Anterior cingulate cortex (tissue), 58 donors: ENCODE measurements around the gene GATB.
A peak's percentile ranks its signal among the peaks of the same experiment; 100 is the strongest.
"Not testable (repeated sequence)": the region's sequence is repeated elsewhere in the genome, so short reads cannot be mapped to it uniquely, and the experiment has no call there.

ENCODE experiments used
- DNase-seq, 58 donors: peaks; one replicate each; lab custom pipeline; 2025; lab: John Stamatoyannopoulos, UW

The GATB gene

DNA sequence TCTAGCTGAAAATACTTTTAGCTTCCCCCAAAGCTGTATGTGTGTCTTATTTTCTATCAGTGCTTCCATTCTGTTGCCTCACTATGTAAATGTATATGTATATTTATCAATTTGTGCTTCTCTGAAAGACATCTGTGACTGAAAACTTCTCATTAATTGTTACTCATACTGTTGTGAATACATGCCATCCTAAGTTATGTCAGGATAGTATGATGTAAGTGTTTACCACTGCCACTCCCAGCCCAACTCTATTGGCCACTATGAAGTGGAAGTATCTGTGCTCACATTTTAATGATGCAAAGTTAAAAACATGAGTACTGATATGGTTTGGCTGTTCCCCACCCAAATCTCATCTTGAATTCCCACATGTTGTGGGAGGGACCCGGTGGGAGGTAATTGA lies 24.4 kb downstream of the GATB start:
- DNase-seq, result no peak

DNA sequence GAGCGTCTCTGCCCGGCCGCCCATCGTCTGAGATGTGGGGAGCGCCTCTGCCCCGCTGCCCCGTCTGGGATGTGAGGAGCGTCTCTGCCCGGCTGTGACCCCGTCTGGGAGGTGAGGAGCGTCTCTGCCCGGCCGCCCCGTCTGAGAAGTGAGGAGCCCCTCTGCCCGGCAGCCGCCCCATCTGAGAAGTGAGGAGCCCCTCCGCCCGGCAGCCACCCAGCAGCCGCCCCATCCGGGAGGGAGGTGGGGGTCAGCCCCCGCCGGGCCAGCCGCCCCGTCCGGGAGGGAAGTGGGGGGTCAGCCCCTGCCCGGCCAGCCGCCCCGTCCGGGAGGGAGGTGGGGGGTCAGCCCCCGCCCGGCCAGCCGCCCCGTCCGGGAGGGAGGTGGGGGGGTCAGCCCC lies 29.1 kb downstream of the GATB start:
- not testable (repeated sequence) for DNase-seq

DNA sequence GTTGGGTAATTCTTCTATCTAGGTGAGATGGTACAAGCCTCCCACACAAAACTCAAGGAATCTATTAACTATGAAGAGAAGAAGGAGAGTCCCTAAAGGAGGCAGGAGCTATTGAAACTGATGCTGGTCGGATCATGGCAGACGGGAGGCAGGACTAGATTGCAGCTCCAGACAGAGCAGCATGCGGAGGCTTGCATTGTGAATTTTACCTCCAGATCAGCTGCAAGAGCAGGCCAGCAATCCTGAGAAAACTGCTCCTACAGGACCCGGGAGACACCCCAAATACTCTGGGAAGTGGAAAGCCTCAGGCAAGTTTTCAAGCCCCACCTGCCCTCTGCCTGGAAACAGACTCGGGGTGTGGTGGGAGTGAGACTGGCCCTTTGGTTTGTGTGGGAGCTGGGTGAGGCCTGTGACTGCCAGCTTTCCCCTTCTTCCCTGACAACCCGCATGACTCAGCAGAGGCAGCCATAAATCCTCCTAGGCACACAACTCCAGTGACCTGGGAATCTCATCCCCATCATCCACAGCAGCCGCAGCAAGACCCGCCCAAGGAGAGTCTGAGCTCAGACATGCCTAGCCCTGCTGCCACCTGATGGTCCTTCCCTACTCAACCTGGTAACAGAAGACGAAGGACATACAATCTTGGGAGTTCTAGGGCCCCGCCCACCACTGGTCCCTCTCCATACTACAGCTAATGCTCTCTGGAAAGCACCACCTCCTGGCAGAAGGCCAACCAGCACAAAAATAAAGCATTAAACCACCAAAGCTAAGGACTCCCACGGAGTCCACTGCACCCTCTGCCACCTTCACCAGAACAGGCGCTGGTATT lies 30.9 kb downstream of the GATB start:
- no peak for DNase-seq

DNA sequence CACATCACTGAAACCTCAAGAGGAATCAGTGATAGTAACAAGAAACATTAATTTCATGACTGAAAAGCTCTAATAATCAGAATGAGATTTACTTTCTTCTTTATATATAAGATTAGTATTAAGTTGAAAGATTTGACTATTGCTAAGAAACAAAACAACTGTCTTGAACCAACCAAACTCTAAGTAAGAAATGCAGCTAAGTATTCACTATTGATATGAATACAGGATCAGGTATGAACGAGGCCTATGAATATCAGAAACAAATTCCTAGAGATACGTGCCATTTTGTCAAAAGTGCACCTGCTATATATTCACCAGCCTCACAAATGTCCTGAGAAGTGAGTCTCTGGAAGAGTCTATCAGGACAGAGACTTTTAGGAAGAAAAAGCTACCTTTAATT lies 32.1 kb downstream of the GATB start:
- no peak for DNase-seq

DNA sequence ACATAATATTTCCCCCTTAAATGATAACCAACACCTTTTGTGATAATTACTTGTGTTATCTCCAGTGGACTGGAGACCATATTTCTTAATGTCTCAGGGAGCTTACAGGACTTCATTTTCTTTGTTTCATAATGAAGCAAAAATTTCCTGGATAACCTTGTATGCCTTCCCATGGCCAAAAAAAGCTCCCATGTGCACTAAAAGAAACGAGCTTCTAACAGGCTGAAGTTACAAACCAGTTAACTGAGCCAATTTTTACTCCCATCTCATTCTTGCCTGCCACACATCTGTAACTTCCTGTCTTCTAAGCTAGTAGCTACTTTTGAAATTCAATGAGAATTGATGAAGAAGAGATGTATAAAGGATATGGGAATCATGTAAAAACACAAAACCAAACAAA lies 32.8 kb downstream of the GATB start:
- DNase-seq, result no peak

DNA sequence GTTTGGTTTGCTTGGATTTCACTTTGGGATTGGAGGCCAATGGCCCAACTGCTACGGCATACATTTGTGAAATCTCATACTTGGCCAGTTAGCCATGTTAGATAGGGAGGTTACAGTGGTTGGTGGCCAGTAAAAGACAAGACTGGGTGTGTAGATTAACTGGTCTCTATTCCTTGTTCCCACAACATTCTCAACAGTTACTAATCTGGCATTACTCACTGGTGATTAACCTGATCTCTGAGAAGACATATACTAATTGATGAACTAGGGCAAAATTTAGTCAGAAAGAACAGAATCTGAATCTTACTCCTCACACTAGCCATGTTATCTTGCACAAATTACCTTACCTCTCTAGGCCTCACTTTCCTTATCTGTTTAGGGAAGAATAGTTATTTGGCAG lies 33.4 kb downstream of the GATB start:
- no peak for DNase-seq

DNA sequence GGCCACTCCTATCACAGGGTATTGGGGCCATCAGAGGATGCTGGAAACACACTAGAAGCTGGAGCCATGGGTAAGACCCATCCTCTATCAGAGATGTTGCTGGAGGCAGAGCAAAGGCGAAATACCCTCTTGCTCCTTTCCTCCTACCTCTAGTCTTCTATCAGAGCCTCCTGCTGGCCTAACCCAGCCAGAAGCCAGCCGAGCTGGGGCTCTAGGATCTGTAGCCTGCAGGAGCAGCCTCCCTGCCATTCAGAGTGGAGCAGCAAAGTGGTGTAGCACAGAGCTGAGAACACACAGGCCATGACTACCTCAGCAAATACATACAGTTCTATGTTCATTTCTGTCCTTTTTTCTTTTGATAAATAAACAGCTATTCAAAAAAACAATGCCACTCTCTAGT lies 35.7 kb downstream of the GATB start:
- DNase-seq, result no peak

DNA sequence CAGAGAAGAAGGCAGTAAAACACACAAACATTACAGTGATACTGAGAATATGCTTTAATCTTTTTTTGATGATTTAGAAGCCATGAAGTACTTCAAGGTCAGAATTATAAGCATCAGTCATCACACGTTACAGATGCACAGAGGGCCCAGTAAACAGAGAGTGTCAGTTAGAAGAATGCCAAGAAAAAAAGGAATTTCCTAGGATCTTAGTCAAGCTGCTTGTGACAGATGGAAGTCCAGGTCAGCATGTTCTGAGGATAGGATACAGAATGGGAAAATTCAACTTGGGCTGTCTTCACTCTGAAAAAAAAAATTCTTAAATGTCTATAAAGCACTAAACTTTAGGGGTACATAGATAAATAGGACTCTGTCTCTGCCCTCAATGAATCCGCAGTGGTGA lies 38.9 kb downstream of the GATB start:
- DNase-seq, result no peak

DNA sequence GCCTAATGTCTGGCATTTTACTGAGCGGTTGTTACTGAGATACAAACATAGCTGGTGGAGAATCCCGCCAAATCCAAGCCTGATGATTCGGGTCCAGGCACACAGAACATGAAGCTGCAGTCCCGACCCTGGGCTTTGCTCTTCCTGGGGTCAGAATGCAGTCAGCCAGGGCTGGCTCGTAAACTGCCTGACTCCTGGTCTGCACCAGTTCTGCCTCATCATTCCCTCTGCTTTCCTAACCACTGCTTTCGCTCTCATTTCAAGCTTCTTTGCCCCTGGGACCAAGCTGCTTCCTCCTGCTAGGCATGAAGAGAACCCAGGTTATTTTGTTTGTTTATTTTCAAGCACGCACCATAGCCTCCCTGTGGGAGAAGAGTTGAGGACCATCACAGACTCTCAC lies 39.3 kb downstream of the GATB start:
- no peak for DNase-seq

DNA sequence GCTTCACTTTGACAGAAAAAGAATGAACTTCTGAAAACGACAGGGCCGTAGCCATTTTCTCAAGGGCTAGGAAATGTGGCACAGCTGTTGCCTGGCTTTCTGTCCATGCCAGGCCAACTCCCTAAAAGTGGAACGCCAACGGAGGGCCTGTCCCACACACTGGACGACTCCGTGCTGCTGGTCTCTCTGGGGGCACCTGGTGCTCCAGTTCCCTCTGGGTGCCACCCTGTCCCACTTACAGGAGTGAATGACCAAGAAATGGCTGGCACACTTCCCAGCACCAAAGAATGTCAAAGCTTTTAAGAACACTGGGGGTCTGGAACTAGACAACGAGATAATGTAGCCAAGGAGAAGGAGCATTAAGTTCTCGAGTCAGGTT lies 40.9 kb downstream of the GATB start:
- no peak for DNase-seq

DNA sequence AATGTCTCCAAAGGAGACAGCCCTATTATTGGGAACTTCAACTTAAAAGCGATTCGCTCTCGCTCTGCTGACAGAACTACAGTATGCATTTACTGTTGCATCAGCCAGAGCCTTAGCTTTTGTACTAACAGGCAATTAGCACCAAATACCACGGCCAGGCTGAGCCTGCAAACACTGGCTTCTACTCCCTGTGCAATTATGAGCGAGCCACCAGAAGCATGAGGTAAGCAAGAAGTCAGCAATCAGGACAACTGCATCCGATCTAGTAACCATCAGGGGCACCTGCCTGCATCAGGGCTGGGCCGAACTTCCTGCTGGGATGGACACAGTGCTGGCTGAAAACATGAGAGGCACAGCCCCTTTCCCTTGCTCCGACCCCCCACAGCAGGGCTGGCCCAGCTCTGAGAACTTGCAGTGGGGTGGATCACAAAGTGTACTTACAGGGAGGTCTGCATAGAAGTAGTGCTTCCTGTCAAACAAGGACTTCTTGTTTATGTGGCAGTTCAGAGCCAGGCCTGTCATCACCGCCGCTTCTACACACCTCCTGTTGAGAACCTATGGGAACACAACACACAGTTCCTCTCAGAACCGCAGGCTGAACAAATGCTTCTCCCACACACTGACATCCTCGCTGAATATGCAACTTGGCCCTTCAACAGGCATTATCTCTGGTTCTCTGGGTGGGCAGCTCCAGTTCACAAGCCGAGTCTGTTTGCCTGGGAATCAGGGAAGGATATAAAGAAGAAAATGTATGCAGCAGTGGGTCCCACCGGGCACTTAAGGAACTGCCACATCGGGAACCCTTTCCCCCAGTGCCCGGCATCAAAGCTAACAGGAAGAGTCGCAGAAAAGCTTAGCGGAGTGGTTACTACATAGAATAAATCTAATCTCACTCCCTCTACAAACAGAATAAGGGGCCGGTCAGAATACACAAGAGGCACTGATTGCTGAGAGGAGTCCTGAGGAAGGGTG lies 41.5 kb downstream of the GATB start:
- DNase-seq, result peak in 24 of 58 donors; percentile 6 to 56 (median 28)

DNA sequence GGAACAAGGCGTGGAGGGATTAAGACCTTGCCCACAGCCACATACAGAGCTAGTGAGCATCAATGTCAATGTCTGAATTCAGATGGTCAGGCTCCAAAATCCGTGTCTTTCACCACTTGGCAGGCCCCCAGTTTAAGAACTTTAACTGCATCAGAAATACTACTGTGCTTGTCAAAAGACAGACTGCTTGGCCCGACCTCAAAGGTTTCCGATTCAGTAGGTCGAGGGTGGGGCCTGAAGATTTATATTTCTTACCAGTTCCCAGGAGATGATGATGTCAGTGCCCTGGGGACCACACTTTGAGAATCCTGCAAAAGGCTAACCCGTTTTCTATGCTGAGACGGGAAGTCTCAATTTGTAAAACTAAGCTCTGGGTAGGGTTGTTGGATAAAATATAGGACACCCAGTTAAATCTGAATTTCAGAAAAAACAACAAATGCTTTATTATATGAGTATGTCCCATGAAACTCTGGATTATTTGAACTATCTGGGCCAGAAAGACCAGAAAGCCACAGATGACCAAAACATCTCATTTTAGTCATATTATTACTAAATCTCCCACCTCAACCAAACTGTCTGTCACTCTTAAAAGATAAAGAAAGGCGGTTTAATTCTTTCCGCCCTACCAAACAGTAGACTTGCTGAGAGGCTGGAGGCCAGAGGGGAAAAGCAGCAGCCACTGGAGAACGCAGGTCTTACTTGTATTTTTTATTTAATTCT lies 42.7 kb downstream of the GATB start:
- DNase-seq, result no peak

DNA sequence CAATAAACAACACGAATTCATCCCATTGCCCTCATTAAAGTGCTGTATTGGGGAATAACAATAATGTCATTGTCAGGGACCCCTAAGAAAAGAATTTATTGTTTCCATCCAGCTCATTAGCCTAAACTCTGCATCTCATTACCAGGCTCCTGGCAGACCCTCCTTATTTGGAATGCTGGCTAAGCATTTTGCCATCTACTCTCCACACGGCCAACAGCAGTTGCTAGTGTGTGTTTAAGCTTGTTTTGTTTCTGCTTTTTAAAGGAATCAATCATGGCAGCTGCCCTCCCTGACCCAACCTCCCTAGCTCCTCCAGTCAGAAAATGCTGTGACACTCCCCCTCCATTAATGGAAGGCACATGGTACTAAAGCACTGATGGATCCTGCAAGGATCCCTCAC lies 43.5 kb downstream of the GATB start:
- DNase-seq, result peak in 38 of 58 donors; percentile 11 to 80 (median 49)

DNA sequence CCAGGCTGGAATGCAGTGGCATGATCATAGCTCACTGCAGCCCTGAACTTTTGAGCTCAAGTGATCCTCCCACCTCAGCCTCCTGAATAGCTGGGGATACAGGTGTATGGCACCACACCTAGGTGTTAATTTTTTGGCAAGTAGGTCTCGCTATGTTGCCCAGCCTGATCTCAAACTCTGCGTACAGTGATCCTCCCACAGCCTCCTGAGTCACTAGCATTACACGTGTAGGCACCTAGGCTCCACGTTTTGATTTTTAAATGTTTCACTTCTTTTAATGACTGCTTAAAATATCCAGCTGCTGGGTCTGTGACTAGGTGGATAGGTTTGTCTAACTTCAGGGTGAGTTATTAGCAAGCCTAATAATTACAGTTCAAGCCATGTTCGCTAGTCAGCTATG lies 44.5 kb downstream of the GATB start:
- no peak for DNase-seq

DNA sequence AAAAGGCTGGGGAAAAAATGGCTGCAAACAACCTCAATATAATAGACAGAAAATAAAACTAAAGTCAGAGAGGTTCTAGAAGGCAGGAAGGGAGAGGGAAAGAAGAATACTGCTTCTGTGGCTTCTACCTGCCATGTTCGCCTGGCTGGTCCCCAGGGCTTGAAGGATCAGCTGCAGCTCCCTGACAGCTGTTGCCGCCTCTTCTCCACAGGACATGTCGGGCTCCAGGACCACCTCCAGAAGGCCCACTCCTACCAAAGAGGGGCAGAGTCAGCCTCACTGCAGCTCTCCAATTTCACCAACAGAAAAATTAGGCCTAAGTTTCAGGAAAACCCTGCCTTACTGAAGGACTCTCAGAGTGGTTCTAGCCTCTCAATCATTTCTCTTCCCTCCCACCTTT lies 44.9 kb downstream of the GATB start:
- DNase-seq, result peak in 2 of 58 donors; percentile 10 to 23

DNA sequence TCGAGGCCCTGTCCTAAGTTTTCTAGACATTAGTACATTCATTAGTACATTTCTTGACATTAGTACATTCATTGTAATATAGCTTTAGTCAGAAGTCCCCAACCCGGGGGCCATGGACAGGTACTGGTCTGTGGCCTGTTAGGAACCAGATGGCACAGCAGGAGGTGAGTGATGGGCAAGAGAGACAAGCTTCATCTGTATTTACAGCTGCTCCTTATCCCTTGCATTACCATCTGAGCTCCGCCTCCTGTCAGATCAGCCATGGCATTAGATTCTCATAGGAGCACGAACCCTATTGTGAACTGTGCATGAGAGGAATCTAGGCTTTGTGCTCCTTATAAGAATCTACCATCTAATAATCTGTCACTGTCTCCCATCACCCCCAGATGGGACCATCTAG lies 48.0 kb downstream of the GATB start:
- no peak for DNase-seq

DNA sequence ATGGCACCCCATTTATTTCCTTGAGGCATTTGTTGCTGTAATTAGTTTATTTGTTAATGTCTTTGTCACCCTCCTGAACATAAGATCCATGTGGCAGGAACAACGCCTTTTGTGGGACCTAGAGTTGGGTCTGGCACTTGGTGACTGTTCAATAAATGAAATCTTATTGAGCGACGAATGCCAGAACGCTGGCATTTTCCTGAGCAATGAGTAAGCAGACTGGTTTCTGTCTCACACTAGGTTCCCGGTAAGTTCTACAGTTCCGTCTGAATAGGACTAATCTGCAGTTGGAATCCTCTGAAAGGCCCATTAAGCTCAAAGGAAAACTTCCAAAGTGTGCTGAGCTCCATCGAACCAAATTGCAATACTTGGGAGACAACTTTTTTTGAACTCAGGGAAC lies 49.2 kb downstream of the GATB start:
- DNase-seq, result peak in 18 of 58 donors; percentile 12 to 69 (median 32)

DNA sequence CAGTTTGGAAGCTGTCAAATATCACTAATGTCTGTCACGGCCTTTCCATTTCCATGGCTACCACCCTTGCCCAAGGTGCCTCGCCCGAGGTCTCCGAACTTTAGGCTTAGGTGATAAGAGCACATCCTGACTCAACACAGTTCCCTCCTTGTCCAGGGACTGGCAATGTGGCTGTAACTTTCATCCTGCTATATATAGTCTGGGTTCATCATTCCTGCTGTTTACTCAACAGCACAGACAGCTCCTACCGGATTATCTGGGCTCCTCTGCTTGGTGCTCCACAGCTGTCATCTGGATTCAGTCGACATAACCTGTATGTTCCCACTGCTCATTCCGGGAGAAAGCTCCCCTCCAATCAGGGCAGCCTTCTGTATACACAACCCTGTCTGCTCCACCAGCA lies 51.2 kb downstream of the GATB start:
- no peak for DNase-seq

DNA sequence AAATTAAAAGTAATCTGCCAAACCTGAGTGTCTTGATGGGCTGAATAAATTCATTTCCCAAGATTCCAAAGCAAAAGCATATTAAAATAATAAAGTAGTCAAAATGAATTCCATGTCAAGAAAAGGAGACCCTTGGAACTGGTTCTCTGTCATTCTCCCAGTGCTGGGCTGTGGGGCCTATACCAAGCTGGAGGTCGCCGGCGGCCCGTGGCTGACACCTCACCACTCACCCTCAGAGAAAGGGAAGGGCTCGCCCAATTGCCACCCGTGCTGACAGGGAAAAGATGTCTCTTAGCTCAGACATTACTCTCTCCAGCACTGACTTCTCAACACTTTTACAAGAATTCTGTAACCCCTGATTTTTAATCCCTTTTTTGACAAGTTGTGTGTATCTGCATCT lies 51.7 kb downstream of the GATB start:
- DNase-seq, result no peak

DNA sequence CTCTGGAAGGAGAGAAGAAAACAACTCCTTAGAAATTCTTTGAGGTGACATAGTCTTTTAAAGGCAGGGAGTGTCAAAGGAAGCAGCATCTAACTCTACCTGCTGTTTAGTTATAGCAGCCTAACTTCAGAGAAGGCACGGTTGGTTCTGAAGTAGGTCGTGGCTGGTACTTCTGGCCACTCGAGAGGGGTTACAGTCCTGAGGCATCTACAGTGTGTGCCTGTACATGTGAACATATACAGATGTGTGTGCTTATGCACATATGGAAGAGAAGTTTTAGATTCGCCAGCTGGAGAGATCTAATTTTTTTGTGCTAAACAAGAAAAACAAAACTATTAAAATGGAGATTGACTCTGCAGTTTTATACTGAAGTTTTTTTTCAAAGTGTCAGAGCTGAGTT lies 52.7 kb downstream of the GATB start:
- no peak for DNase-seq

DNA sequence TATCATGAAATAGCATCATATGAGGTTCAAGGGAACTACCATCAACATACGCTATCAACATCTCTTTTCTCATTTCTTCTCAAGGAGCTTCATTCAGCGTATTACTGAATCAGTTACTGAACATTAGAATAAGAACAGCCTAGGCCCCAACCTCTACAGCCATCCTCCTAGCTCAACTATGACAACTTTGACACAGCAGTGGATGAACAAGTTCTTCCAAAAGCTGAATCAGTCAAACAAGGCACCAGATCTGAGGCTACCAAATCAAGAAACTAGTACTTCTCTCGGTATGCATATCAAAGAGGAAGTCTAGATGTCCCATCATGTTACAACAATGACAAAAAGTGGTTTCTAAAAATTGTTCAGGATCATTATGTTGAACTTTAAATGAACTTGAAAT lies 57.4 kb downstream of the GATB start:
- DNase-seq, result no peak
